Trophoblast cell (in vitro differentiated cells and primary cell): ENCODE results near the gene TSHZ2.

Experiments used
- DNase-seq, 2 donors: peaks; one replicate each; pipeline ENCODE4 v3.0.0-alpha.2; 2016
- H2AFZ ChIP-seq: 2 replicates; pipeline ENCODE4 v1.6.1; 2013; ENCODE audit warnings: low read length, moderate library complexity, mild to moderate bottlenecking; ENCODE audit not compliant: insufficient read depth, poor library complexity
- H2AK5ac ChIP-seq: 2 replicates; pipeline ENCODE4 v1.6.1; 2013; ENCODE audit warnings: mild to moderate bottlenecking, low read length
- H2BK120ac ChIP-seq: 2 replicates; pipeline ENCODE4 v1.6.1; 2013; ENCODE audit warnings: low read length, mild to moderate bottlenecking, moderate library complexity; ENCODE audit not compliant: insufficient read depth, poor library complexity
- H2BK12ac ChIP-seq: 2 replicates; pipeline ENCODE4 v1.6.1; 2013; ENCODE audit warnings: mild to moderate bottlenecking, low read length, moderate library complexity
- H2BK5ac ChIP-seq: 2 replicates; pipeline ENCODE4 v1.6.1; 2013; ENCODE audit warnings: low read length, low read depth, moderate library complexity, mild to moderate bottlenecking; ENCODE audit not compliant: poor library complexity
- H3K14ac ChIP-seq: 2 replicates; pipeline ENCODE4 v1.6.1; 2013; ENCODE audit warnings: mild to moderate bottlenecking, low read length
- H3K18ac ChIP-seq: 2 replicates; pipeline ENCODE4 v1.6.1; 2013; ENCODE audit warnings: mild to moderate bottlenecking, low read length
- H3K23ac ChIP-seq: 2 replicates; pipeline ENCODE4 v1.6.1; 2013; ENCODE audit warnings: low read length
- H3K27ac ChIP-seq: 2 replicates; pipeline ENCODE4 v1.5.1; 2013; ENCODE audit warnings: low read depth, mild to moderate bottlenecking, inconsistent platforms, low read length, moderate library complexity
- H3K27me3 ChIP-seq: 2 replicates; pipeline ENCODE4 v1.6.1; 2013; ENCODE audit warnings: inconsistent platforms, mild to moderate bottlenecking, low read length, moderate library complexity; ENCODE audit not compliant: insufficient read depth
- H3K36me3 ChIP-seq, 2 experiments: 1 replicate in 1 of 2; 2 replicates in 1 of 2; pipeline ENCODE4 v1.6.1; 2013; ENCODE audit warnings: low read length in 2 of 2, mild to moderate bottlenecking in 2 of 2, moderate library complexity in 1 of 2; ENCODE audit not compliant: insufficient read depth in 2 of 2, control insufficient read depth in 1 of 2
- H3K4ac ChIP-seq: 2 replicates; pipeline ENCODE4 v1.6.1; 2013; ENCODE audit warnings: low read depth, mild to moderate bottlenecking, low read length, moderate library complexity
- H3K4me1 ChIP-seq, 2 experiments: 1 replicate in 1 of 2; 2 replicates in 1 of 2; pipeline ENCODE4 v1.6.1; 2013; ENCODE audit warnings: low read length in 2 of 2, mild to moderate bottlenecking in 2 of 2, moderate library complexity in 1 of 2; ENCODE audit not compliant: insufficient read depth in 2 of 2, control insufficient read depth in 1 of 2
- H3K4me2 ChIP-seq: 2 replicates; pipeline ENCODE4 v1.6.1; 2013; ENCODE audit warnings: inconsistent platforms, mild to moderate bottlenecking, low read length, moderate library complexity
- H3K4me3 ChIP-seq: 2 replicates; pipeline ENCODE4 v1.5.1; 2013; ENCODE audit warnings: mild to moderate bottlenecking, low read depth, low read length, inconsistent platforms
- H3K79me1 ChIP-seq: one replicate; pipeline ENCODE4 v1.6.1; 2013; ENCODE audit warnings: low read length
- H3K79me2 ChIP-seq: 2 replicates; pipeline ENCODE4 v1.6.1; 2013; ENCODE audit warnings: low read length, mild to moderate bottlenecking; ENCODE audit not compliant: control insufficient read depth, insufficient read depth, poor library complexity
- H3K9ac ChIP-seq: 2 replicates; pipeline ENCODE4 v1.6.1; 2013; ENCODE audit warnings: mild to moderate bottlenecking, low read length
- H3K9me3 ChIP-seq: 2 replicates; pipeline ENCODE4 v1.6.1; 2013; ENCODE audit warnings: low read depth, mild to moderate bottlenecking, control low read depth, inconsistent platforms, low read length; ENCODE audit not compliant: insufficient read depth
- H4K12ac ChIP-seq: 2 replicates; pipeline ENCODE4 v1.6.1; 2013; ENCODE audit warnings: low read depth, mild to moderate bottlenecking, low read length, moderate library complexity
- H4K8ac ChIP-seq: 2 replicates; pipeline ENCODE4 v1.6.1; 2013; ENCODE audit warnings: low read depth, mild to moderate bottlenecking, low read length, moderate library complexity
- H4K91ac ChIP-seq: one replicate; pipeline ENCODE4 v1.6.1; 2013; ENCODE audit warnings: low read depth, mild to moderate bottlenecking, low read length, moderate library complexity
- WGBS: extraction: QIAGEN DNeasy Blood & Tissue Kit; methylation state at CpG from one replicate; pipeline ENCODE4 v1.1.7; 2013; ENCODE audit warnings: missing lambda C conversion rate; ENCODE audit not compliant: insufficient read length, insufficient coverage; ENCODE audit errors: extremely low coverage; 5-methylcytosine and 5-hydroxymethylcytosine counted together

The TSHZ2 gene

DNA sequence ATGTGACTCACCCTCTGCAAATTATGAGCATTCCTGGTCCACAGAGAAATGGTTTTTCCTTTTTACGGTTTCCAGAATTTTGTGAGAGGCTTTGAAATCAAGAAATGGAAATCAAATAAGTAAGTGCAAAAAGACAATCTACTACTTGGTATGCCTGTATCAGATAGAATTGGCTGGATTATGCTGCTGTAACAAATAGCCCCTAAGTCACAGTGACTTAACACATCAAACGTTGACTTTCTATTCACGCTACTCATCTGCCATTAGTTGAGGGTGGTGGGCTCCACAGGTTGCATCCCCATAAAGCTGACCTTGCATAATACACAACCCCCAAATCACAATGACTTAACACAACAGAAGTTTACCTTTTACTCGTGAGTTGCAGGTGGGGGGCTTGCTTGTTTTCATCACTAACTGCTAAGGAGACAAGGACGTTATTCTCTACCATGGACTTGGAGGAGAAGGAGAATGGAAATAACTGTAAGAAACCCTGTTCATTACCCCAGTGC is 44.4 kb downstream of the TSHZ2 start:
- Histone ChIP-seq H4K8ac (no peak overlapping the region), H3K14ac (no peak overlapping the region), H3K9ac (no peak overlapping the region), H4K12ac (no peak overlapping the region), H3K4ac (no peak overlapping the region), H2AK5ac (no peak overlapping the region), H2BK12ac (no peak overlapping the region), H3K27me3 (no peaks in the 10 kb centered on the region), H3K23ac (no peak overlapping the region), H3K9me3 (no peaks in the 10 kb centered on the region), H3K4me1 (no peaks in the 10 kb centered on the region), H3K27ac (no peak overlapping the region), H2BK5ac (no peak overlapping the region), H3K36me3 (no peaks in the 10 kb centered on the region), H2AFZ (no peak overlapping the region), H3K4me3 (no peak overlapping the region), H4K91ac (no peak overlapping the region), H3K18ac (no peak overlapping the region), H3K4me2 (no peak overlapping the region), H3K79me1 (no peaks in the 10 kb centered on the region), H3K79me2 (no peaks in the 10 kb centered on the region), H2BK120ac (no peak overlapping the region)
- DNase-seq = no peak
- WGBS = no CpG with 5 or more reads among the region's 5 CpGs

DNA sequence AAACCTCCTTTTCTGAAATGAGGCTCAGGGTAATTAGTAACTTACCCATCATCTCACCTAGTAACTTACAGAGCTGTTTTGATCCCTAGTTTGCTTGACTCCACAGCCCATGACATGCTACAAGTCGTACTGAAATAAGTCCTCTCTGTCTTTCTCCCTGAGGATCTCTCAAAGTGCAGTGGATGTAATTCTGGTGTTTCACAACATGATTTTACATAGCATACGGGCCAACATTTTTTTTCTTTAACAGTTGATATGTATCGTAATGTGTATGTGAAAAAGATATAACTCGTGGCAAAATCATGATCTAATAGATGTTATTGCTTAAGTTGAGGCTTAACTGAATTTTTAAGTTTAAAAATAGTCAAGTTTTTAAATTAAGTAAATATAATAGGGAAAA is 45.0 kb downstream of the TSHZ2 start:
- H2AK5ac ChIP-seq = no peak overlapping the region
- peak in 1 of 2 donors; percentile 62 for DNase-seq
- no peak overlapping the region for H2BK5ac ChIP-seq
- H3K14ac ChIP-seq = no peak overlapping the region
- H3K27ac ChIP-seq = no peak overlapping the region
- H3K18ac ChIP-seq = no peak overlapping the region
- no peaks in the 10 kb centered on the region for H3K27me3 ChIP-seq
- H3K79me2 ChIP-seq = no peaks in the 10 kb centered on the region
- no peak overlapping the region for H2BK12ac ChIP-seq
- H3K36me3 ChIP-seq = no peaks in the 10 kb centered on the region
- no peak overlapping the region for H4K8ac ChIP-seq
- no peak overlapping the region for H3K4ac ChIP-seq
- H3K4me1 ChIP-seq = no peaks in the 10 kb centered on the region
- WGBS = no CpG with 5 or more reads among the region's 4 CpGs
- no peaks in the 10 kb centered on the region for H3K79me1 ChIP-seq
- H3K4me2 ChIP-seq = no peak overlapping the region
- H3K23ac ChIP-seq = no peak overlapping the region
- no peak overlapping the region for H2BK120ac ChIP-seq
- no peaks in the 10 kb centered on the region for H3K9me3 ChIP-seq
- H3K4me3 ChIP-seq = no peak overlapping the region
- no peak overlapping the region for H4K91ac ChIP-seq
- no peak overlapping the region for H4K12ac ChIP-seq
- H3K9ac ChIP-seq = no peak overlapping the region
- H2AFZ ChIP-seq = no peak overlapping the region

DNA sequence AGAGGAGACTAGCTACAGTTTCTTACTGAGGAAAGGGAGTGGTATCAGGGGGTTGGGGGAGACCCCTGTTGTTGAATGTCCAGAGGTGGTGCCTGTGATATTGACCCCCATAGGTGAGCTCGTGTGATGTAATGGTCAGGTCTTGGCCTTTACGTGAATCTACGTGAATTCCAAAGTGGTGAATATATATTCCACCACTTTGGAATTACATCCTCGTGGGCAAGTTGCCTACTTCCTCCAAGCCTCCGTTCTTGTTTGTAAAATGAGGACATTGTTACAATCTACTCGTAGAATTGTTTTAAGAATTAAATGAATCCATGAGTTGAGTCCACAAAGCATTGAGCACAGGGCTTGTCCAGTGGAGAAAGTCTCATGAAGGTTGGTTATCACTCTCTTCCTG is 47.3 kb downstream of the TSHZ2 start:
- WGBS = no CpG with 5 or more reads among the region's 6 CpGs
- no peak overlapping the region for H2BK120ac ChIP-seq
- H4K12ac ChIP-seq = no peak overlapping the region
- no peak overlapping the region for H2BK5ac ChIP-seq
- no peak overlapping the region for H3K18ac ChIP-seq
- no peak overlapping the region for H2BK12ac ChIP-seq
- H3K9me3 ChIP-seq = no peaks in the 10 kb centered on the region
- H3K4ac ChIP-seq = no peak overlapping the region
- H2AFZ ChIP-seq = no peak overlapping the region
- no peaks in the 10 kb centered on the region for H3K79me2 ChIP-seq
- H3K4me3 ChIP-seq = no peak overlapping the region
- H4K91ac ChIP-seq = no peak overlapping the region
- no peak overlapping the region for H3K23ac ChIP-seq
- no peaks in the 10 kb centered on the region for H3K36me3 ChIP-seq
- no peaks in the 10 kb centered on the region for H3K4me1 ChIP-seq
- no peaks in the 10 kb centered on the region for H3K27me3 ChIP-seq
- H3K14ac ChIP-seq = no peak overlapping the region
- H4K8ac ChIP-seq = no peak overlapping the region
- H2AK5ac ChIP-seq = no peak overlapping the region
- DNase-seq = peak in 1 of 2 donors; percentile 12
- no peak overlapping the region for H3K4me2 ChIP-seq
- no peak overlapping the region for H3K27ac ChIP-seq
- H3K79me1 ChIP-seq = no peaks in the 10 kb centered on the region
- no peak overlapping the region for H3K9ac ChIP-seq

DNA sequence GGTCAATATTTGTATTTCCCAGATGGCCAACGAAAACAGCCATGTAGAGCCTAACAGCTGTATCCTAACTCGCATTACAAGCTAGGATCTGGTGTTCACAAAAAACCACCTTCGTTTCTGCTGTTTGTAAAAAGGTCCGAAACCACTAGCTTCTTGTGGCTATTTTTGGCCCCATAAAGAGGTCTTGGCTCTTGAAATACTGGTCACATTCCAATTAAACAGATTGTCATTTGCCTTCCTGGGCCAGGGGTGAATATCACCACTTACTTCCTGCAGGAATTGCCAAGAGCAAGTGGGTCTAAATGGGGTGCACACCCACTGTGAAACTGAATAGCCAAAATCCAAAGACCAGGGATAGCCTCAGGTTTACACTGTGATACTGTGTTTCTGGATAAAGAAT is 48.2 kb downstream of the TSHZ2 start:
- H3K4ac ChIP-seq = no peak overlapping the region
- H3K23ac ChIP-seq = no peak overlapping the region
- H2BK120ac ChIP-seq = no peak overlapping the region
- no peaks in the 10 kb centered on the region for H3K9me3 ChIP-seq
- no peak for DNase-seq
- no peak overlapping the region for H3K4me3 ChIP-seq
- no peak overlapping the region for H2AFZ ChIP-seq
- no peak overlapping the region for H3K27ac ChIP-seq
- no peak overlapping the region for H3K18ac ChIP-seq
- H3K14ac ChIP-seq = no peak overlapping the region
- no peak overlapping the region for H3K9ac ChIP-seq
- no peak overlapping the region for H4K12ac ChIP-seq
- H3K4me2 ChIP-seq = no peak overlapping the region
- H4K8ac ChIP-seq = no peak overlapping the region
- H3K79me2 ChIP-seq = no peaks in the 10 kb centered on the region
- no peak overlapping the region for H2AK5ac ChIP-seq
- H2BK12ac ChIP-seq = no peak overlapping the region
- no peak overlapping the region for H2BK5ac ChIP-seq
- H4K91ac ChIP-seq = no peak overlapping the region
- WGBS = no CpG with 5 or more reads among the region's 4 CpGs
- H3K27me3 ChIP-seq = no peaks in the 10 kb centered on the region
- H3K79me1 ChIP-seq = no peaks in the 10 kb centered on the region
- no peaks in the 10 kb centered on the region for H3K36me3 ChIP-seq
- no peaks in the 10 kb centered on the region for H3K4me1 ChIP-seq
